ENCODE results near the gene EIF5B. TPM values are rescaled to one million over a fixed set of nuclear protein-coding genes. Genes with fewer than 3 reads are reported as not detected.

The EIF5B gene
- total RNA-seq, 4 donors from 2014 or later: 21.4 to 83.5 (median 33.5) TPM

DNA sequence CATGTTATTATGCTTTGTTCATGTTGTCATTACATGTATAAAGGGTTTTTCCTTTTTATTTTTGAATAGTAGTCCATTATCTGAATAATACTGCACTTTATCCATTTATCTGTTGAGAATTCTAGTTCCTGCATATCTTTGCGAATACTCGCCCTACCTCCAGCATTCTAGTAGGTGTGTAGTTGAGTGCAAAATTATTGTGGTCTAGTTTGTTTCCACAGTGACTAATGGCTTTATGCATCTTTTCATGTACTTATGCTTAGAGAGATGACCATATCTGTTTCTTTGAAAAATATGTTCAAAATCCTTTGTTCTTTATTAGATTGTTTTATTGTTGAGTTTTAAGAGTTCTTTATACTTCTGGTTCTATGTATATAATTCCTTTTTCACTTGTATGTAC is 48.8 kb downstream of the EIF5B start:
- intact Hi-C loops (cut with DNase I; ENCODE audit: low total_unique reads): no loop called here
- no peak overlapping the region for H3K4me3 ChIP-seq
- TF ChIP-seq POLR2A (IDR thresholded peaks at IDR 0.05): no peak
- TF ChIP-seq, protein P1, sequence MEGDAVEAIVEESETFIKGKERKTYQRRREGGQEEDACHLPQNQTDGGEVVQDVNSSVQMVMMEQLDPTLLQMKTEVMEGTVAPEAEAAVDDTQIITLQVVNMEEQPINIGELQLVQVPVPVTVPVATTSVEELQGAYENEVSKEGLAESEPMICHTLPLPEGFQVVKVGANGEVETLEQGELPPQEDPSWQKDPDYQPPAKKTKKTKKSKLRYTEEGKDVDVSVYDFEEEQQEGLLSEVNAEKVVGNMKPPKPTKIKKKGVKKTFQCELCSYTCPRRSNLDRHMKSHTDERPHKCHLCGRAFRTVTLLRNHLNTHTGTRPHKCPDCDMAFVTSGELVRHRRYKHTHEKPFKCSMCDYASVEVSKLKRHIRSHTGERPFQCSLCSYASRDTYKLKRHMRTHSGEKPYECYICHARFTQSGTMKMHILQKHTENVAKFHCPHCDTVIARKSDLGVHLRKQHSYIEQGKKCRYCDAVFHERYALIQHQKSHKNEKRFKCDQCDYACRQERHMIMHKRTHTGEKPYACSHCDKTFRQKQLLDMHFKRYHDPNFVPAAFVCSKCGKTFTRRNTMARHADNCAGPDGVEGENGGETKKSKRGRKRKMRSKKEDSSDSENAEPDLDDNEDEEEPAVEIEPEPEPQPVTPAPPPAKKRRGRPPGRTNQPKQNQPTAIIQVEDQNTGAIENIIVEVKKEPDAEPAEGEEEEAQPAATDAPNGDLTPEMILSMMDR (IDR thresholded peaks at IDR 0.05): no peak

DNA sequence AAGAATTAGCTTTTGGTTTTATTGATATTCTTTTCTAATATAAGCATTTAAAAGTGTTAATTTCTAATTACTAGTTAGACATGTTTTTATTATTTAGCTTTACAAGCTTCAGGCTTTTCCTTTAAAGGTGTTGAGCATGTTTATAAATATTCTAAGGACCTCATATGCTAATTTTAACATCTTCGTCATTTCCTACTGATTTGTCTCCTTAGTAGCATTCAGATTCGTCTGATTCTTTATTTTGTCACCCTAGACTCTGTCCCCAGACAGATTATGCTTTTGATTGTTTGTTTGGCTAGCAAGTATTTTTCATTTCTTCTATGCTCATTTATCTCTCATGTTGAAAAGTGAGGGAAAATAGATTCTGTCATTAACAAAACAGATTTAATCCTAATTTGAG is 51.7 kb downstream of the EIF5B start:
- H3K27me3 ChIP-seq: no peaks in the 10 kb centered on the region
- no peak overlapping the region for H3K4me3 ChIP-seq
- TF ChIP-seq POLR2A (IDR thresholded peaks at IDR 0.05): no peak
- TF ChIP-seq, protein P1 (IDR thresholded peaks at IDR 0.05): no peak
- intact Hi-C loops (cut with DNase I; ENCODE audit: low total_unique reads): no loop called here
- DNase-seq: no peak
- H3K36me3 ChIP-seq: no peaks in the 10 kb centered on the region
- no peaks in the 10 kb centered on the region for H3K9me3 ChIP-seq
- H3K4me1 ChIP-seq: no peaks in the 10 kb centered on the region
- no peak overlapping the region for H3K27ac ChIP-seq

More for the DNA sequence above, 48.8 kb downstream of the EIF5B start:
- no peaks in the 10 kb centered on the region for H3K4me1 ChIP-seq
- no peaks in the 10 kb centered on the region for H3K9me3 ChIP-seq
- no peaks in the 10 kb centered on the region for H3K36me3 ChIP-seq
- no peak overlapping the region for H3K27ac ChIP-seq
- no peaks in the 10 kb centered on the region for H3K27me3 ChIP-seq
- DNase-seq: no peak

DNA sequence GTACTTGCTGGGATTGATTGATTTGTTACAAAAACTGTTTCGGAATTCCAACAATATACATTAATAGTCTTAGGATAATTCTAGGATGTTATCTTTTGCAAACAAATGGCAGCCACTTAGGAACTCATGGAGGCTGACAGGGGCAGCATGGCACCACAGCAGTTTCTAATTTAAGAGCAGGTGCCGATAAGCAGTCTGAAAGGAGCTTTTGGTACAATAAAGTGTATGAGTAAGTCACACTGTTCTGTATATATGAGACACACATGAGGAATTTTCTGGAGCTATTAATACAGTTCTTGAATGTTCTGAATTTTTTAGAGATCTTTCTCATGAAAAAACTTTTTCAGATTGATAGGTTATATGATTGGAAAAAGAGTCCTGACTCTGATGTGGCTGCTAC is 52.2 kb downstream of the EIF5B start:
- Histone ChIP-seq H3K4me3 (no peak overlapping the region), H3K36me3 (no peaks in the 10 kb centered on the region), H3K27ac (no peak overlapping the region), H3K27me3 (no peaks in the 10 kb centered on the region), H3K4me1 (no peaks in the 10 kb centered on the region), H3K9me3 (no peaks in the 10 kb centered on the region)
- intact Hi-C loops (cut with DNase I; ENCODE audit: low total_unique reads): no loop called here
- TF ChIP-seq POLR2A (IDR thresholded peaks at IDR 0.05): no peak
- TF ChIP-seq, protein P1 (IDR thresholded peaks at IDR 0.05): no peak
- no peak for DNase-seq

DNA sequence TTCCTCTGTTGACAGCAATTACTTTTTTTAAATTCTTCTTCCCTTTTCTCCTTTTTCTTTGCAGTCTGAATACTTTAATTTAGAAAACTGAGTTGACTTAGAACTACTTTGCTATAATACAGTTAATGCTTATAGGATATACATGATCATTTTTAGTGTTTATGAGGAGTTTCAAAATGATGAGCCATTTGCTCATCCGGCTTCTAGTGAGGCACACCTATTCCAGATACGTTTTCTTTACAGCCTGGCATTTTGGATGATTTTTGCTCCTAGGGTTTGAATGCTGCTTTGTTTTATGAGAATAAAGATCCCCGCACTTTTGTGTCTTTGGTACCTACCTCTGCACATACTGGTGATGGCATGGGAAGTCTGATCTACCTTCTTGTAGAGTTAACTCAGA is 52.8 kb downstream of the EIF5B start:
- TF ChIP-seq, protein P1 (IDR thresholded peaks at IDR 0.05): no peak
- no peak for TF ChIP-seq POLR2A (IDR thresholded peaks at IDR 0.05)
- H3K9me3 ChIP-seq: no peaks in the 10 kb centered on the region
- no peak for DNase-seq
- no peak overlapping the region for H3K27ac ChIP-seq
- no peaks in the 10 kb centered on the region for H3K27me3 ChIP-seq
- H3K4me3 ChIP-seq: no peak overlapping the region
- H3K36me3 ChIP-seq: no peaks in the 10 kb centered on the region
- H3K4me1 ChIP-seq: no peaks in the 10 kb centered on the region
- intact Hi-C loops (cut with DNase I; ENCODE audit: low total_unique reads): no loop called here

DNA sequence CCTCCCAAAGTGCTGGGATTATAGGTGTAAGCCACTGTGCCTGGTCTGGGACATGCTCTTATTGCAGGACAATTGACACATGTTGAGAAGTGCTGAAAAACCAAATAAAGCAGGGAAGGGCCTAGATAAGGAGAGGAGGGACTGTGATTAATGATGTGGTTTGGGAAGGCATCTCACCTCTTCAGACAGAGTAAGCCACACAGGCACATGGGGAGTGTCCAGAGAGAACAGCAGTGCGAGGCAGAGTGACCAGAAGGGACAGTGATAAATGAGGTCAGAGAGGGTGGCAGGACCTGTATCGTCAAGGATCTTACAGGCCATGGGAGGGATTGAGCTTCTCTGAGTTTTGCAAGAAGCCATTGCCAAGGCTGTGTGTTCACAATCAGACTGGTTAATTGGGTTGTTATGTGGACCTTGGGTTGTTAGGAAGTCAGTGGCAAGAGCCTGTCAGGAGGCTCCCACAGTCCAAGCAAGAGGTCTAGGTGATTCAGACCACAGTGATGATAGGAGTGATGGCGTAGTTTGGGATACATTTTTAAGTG is 58.5 kb downstream of the EIF5B start:
- no peaks in the 10 kb centered on the region for H3K27me3 ChIP-seq
- no peaks in the 10 kb centered on the region for H3K36me3 ChIP-seq
- intact Hi-C loops (cut with DNase I; ENCODE audit: low total_unique reads): no loop called here
- H3K4me3 ChIP-seq: no peak overlapping the region
- no peak for DNase-seq
- no peaks in the 10 kb centered on the region for H3K9me3 ChIP-seq
- no peaks in the 10 kb centered on the region for H3K4me1 ChIP-seq
- no peak overlapping the region for H3K27ac ChIP-seq
- TF ChIP-seq POLR2A (IDR thresholded peaks at IDR 0.05): no peak
- TF ChIP-seq, protein P1 (IDR thresholded peaks at IDR 0.05): no peak
